AG09309 (cell line): ENCODE results near the gene MMP3.

ENCODE experiments used
- DNase-seq: peaks from one replicate; pipeline ENCODE4 v3.0.0-alpha.2; 2010; ENCODE audit warnings: low read depth
- H3K4me3 ChIP-seq: 2 replicates; pipeline ENCODE4 v1.5.1; 2011; ENCODE audit warnings: mild to moderate bottlenecking, low read depth, low read length, moderate library complexity; ENCODE audit not compliant: control insufficient read depth
- CTCF ChIP-seq: IDR thresholded peaks from 2 replicates; pipeline ENCODE4 v1.5.1; 2011; ENCODE audit warnings: mild to moderate bottlenecking, low read depth, low read length, inconsistent platforms; ENCODE audit not compliant: insufficient read depth, control insufficient read depth; ENCODE audit errors: missing control alignments

MMP3 gene

GRCh38 chr11:102829316-102830000 is 14.0 kb downstream of the MMP3 start:
- no peak for DNase-seq
- TF ChIP-seq CTCF, result no peak
- H3K4me3 ChIP-seq, result no peak overlapping the region

DNA sequence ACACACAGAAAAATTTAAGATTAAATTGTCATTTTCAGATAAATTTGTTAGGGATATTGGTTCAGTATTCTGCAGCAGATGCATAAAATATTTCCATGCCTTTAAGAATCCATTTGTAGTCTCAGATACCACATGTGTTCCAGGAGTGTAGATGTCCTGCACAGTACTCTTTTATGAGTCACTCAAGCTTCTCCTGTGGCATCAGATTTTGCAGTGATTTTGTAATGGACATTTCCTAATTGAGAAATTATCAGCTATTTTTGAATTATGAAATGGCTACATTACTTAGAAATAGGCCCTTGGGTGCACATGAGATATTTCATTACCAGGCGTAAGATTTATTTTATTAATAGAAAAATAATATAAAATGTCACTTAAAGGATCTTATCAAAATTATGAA is 18.9 kb downstream of the MMP3 start:
- no peak for DNase-seq
- H3K4me3 ChIP-seq, result no peak overlapping the region
- TF ChIP-seq CTCF, result no peak

DNA sequence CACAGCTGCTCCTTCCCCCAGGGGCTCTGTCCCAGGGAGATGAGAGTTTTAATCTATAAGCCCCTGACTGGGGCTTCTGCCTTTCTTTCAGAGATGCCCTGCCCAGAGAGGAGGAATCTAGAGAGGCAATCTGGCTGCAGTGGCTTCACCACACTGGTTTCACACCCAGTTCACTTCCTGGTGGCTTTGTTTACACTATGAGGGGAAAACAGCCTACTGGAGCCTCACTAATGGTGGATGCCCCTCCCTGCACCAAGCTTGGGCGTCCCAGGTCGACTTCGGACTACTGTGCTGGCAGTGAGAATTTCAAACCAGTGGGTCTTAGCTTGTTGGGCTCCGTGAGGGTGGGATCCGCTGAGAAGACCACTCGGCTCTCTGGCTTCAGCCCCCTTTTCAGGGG is 23.9 kb downstream of the MMP3 start:
- H3K4me3 ChIP-seq, result no peak overlapping the region
- DNase-seq, result no peak
- TF ChIP-seq CTCF, result no peak

GRCh38 chr11:102813484-102813883 is 29.9 kb downstream of the MMP3 start:
- no peak for TF ChIP-seq CTCF
- DNase-seq, result no peak
- no peak overlapping the region for H3K4me3 ChIP-seq

DNA sequence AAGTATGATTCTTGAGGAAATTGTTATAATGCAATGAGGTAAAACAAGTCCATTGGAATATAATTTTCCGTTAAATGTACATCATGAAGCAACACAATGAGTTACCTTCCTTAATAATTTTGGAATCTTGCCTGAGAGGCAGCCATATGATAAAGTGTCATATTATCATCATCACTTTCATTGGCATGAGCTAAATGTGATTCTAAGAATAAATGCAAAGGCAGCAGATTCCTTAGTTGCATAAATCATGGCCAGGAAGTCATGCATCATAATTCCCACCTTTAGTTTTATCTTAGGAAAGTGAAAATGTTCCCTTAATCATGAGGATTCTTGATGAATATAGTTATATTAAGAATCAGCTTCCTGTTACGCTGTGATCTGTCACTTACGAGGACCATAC is 31.2 kb downstream of the MMP3 start:
- no peak for DNase-seq
- no peak overlapping the region for H3K4me3 ChIP-seq
- no peak for TF ChIP-seq CTCF

- peak; percentile 58 for TF ChIP-seq CTCF
- no peak overlapping the region for H3K4me3 ChIP-seq
- no peak for DNase-seq
Measured at GRCh38 chr11:102810950-102811660, 32.3 kb downstream of the MMP3 start.
